ENCODE data around the gene MTARC2. TPM values are rescaled to one million over a fixed set of nuclear protein-coding genes. Genes with fewer than 3 reads are reported as not detected.
A peak's percentile ranks its signal among the peaks of the same experiment; 100 is the strongest.

MTARC2 gene
- total RNA-seq, 2 donors from 2014 or later, result 19.5 to 37.9 TPM

DNA sequence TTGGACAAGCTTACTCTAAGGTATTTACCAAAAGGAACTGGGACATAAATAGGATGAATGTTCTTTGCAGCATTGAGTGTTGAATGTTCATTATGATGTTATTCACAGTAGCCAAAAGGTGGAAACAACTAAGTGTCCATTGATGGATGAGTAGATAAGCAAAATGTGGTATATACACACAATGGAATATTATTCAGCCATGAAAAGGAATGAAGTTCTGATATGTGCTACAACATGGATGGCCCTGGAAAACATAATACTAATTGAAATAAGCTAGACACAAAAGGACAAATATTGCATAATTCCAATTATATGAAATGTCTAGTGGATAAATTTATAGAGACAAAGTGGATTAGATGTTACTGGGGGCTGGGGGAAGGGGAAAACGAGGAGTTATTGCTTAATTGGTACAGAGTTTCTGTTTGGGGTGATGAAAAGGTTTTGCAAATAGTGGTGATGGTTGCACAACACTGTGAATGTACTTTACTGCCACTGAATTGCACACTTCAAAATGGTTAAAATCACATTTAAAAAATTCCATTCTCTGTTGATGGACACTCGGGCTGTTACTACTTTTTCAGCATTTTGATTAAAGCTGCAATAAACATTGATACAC lies 41.5 kb downstream of the MTARC2 start:
- no peaks in the 10 kb centered on the region for H3K36me3 ChIP-seq (replicated peaks in 1 of 2; ENCODE audit: insufficient read depth in 1 of 2, low read depth in 2 of 2)
- intact Hi-C loops (cut with DNase I), result no loop called here
- H3K27me3 ChIP-seq, result no peaks in the 10 kb centered on the region
- no peaks in the 10 kb centered on the region for H3K9me3 ChIP-seq
- no peak overlapping the region for H3K4me3 ChIP-seq
- peaks cover 17% of the 10 kb centered on the region for H3K4me1 ChIP-seq
- WGBS, 2 donors, result 54 to 61% methylated on average over 2 of the region's 2 CpGs
- no peak overlapping the region for H3K27ac ChIP-seq
- TF ChIP-seq, protein P1, sequence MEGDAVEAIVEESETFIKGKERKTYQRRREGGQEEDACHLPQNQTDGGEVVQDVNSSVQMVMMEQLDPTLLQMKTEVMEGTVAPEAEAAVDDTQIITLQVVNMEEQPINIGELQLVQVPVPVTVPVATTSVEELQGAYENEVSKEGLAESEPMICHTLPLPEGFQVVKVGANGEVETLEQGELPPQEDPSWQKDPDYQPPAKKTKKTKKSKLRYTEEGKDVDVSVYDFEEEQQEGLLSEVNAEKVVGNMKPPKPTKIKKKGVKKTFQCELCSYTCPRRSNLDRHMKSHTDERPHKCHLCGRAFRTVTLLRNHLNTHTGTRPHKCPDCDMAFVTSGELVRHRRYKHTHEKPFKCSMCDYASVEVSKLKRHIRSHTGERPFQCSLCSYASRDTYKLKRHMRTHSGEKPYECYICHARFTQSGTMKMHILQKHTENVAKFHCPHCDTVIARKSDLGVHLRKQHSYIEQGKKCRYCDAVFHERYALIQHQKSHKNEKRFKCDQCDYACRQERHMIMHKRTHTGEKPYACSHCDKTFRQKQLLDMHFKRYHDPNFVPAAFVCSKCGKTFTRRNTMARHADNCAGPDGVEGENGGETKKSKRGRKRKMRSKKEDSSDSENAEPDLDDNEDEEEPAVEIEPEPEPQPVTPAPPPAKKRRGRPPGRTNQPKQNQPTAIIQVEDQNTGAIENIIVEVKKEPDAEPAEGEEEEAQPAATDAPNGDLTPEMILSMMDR (IDR thresholded peaks at IDR 0.05), result no peak
- TF ChIP-seq POLR2A (IDR thresholded peaks at IDR 0.05), result no peak
- ATAC-seq (no peak), DNase-seq (no peak)

DNA sequence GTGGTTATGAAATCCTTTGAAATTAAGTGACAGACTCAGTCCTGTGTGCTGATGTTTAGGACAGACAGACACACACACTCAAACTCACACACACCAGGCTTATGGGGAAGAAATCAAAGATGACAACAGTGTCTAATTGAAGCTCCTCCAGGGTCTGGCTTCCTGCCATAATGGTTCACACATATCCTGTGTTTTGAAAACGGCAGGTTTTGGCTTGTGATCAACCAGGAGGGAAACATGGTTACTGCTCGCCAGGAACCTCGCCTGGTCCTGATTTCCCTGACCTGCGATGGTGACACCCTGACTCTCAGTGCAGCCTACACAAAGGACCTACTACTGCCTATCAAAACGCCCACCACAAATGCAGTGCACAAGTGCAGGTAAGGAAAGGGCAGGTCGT lies 43.2 kb downstream of the MTARC2 start:
- no peaks in the 10 kb centered on the region for H3K36me3 ChIP-seq (replicated peaks in 1 of 2; ENCODE audit: insufficient read depth in 1 of 2, low read depth in 2 of 2)
- H3K4me3 ChIP-seq, result no peak overlapping the region
- ATAC-seq, result no peak
- WGBS, 2 donors, result 54 to 60% methylated on average over 6 of the region's 6 CpGs
- H3K27me3 ChIP-seq, result no peaks in the 10 kb centered on the region
- peak overlapping the region in 1 of 4 donors; percentile 6 for H3K27ac ChIP-seq
- intact Hi-C loops (cut with DNase I), result no loop called here
- no peak for DNase-seq
- H3K4me1 ChIP-seq, result peaks cover 11% of the 10 kb centered on the region
- H3K9me3 ChIP-seq, result no peaks in the 10 kb centered on the region
- TF ChIP-seq POLR2A (IDR thresholded peaks at IDR 0.05), result no peak
- TF ChIP-seq, protein P1 (IDR thresholded peaks at IDR 0.05), result no peak

DNA sequence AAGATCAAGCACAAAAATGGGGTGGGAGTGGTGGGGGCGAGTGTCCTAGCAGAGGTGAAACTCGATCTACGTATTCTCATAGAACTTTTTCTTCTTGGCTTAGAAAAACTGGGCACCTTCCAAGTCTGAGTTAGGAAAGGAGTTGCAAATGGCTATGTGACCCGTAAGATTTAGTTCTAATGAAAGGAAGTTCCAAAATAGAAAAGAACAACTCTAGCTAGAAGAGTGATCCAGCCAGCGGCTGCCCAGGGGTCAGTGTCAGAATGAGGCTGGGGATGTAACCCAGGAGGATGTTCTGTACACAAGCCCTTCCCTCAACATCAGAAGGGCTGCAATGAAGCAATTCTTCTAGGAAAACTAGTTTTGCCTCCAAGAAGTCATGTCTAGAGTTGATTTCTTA lies 43.8 kb downstream of the MTARC2 start:
- 62 to 69% methylated on average over 5 of the region's 5 CpGs for WGBS, 2 donors
- peak overlapping the region in 1 of 4 donors; percentile 6 for H3K27ac ChIP-seq
- no peaks in the 10 kb centered on the region for H3K9me3 ChIP-seq
- H3K36me3 ChIP-seq (replicated peaks in 1 of 2; ENCODE audit: insufficient read depth in 1 of 2, low read depth in 2 of 2), result no peaks in the 10 kb centered on the region
- TF ChIP-seq, protein P1 (IDR thresholded peaks at IDR 0.05), result no peak
- TF ChIP-seq POLR2A (IDR thresholded peaks at IDR 0.05), result no peak
- no peak overlapping the region for H3K4me3 ChIP-seq
- H3K4me1 ChIP-seq, result peaks cover 8% of the 10 kb centered on the region
- ATAC-seq (peak; percentile 19), DNase-seq (peak in 2 of 4 donors; percentile 29 to 31)
- intact Hi-C loops (cut with DNase I), result no loop called here
- no peaks in the 10 kb centered on the region for H3K27me3 ChIP-seq

DNA sequence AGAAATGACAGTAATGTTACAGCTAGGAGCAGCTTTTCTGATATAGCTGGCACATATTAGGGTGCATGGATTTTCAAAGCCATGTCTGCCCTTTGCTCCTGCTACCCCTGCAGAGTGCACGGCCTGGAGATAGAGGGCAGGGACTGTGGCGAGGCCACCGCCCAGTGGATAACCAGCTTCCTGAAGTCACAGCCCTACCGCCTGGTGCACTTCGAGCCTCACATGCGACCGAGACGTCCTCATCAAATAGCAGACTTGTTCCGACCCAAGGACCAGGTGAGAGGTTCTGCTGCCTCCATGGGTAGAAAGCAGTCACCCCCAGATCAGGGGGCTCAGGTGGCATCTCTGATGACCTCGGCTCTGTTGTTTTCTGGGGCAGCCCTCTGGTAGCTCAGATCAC lies 48.4 kb downstream of the MTARC2 start:
- WGBS, 2 donors, result 89 to 90% methylated on average over 9 to 10 of the region's 10 CpGs
- DNase-seq (no peak), ATAC-seq (no peak)
- H3K4me1 ChIP-seq, result no peaks in the 10 kb centered on the region
- H3K9me3 ChIP-seq, result no peaks in the 10 kb centered on the region
- no peaks in the 10 kb centered on the region for H3K27me3 ChIP-seq
- intact Hi-C loops (cut with DNase I), result no loop called here
- TF ChIP-seq, protein P1 (IDR thresholded peaks at IDR 0.05), result no peak
- no peak for TF ChIP-seq POLR2A (IDR thresholded peaks at IDR 0.05)
- H3K4me3 ChIP-seq, result no peak overlapping the region
- H3K36me3 ChIP-seq (replicated peaks in 1 of 2; ENCODE audit: insufficient read depth in 1 of 2, low read depth in 2 of 2), result no peaks in the 10 kb centered on the region
- H3K27ac ChIP-seq, result no peak overlapping the region

DNA sequence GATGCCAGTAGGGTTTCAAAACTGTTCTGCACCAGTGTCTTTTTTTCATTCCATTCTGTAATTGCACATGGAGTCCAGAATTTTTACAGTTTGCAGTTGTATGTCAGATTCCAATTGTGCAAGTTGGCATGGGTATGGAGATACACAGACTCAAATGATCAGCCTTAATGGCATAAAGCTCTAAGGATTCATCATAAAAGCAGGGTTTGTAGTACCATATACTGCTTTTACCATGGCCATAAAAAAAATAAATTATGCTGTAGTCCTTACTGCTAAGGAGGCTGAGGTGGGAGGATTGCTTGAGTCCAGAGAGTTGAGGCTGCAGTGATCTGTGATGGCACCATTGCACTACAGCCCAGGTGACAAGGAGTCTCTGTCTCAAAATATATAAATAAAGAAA lies 48.9 kb downstream of the MTARC2 start:
- Histone ChIP-seq H3K9me3 (no peaks in the 10 kb centered on the region), H3K4me1 (no peaks in the 10 kb centered on the region), H3K27me3 (no peaks in the 10 kb centered on the region), H3K4me3 (no peak overlapping the region), H3K36me3 (replicated peaks in 1 of 2; ENCODE audit: insufficient read depth in 1 of 2, low read depth in 2 of 2) (no peaks in the 10 kb centered on the region), H3K27ac (no peak overlapping the region)
- TF ChIP-seq, protein P1 (IDR thresholded peaks at IDR 0.05), result no peak
- ATAC-seq (no peak), DNase-seq (no peak)
- intact Hi-C loops (cut with DNase I), result no loop called here
